Activated naive CD8-positive, alpha-beta T cell treated with anti-CD3 and anti-CD28 coated beads, Interleukin-2, amount 10 ng/mL, durations not matched to agents 7 days and 5 days (primary cell): ENCODE measurements around the gene HSD3B1. TPM values are rescaled to one million over a fixed set of nuclear protein-coding genes. Genes with fewer than 3 reads are reported as not detected.
"Not testable (repeated sequence)": the region's sequence is repeated elsewhere in the genome, so short reads cannot be mapped to it uniquely, and the experiment has no call there.

Experiments
- ATAC-seq: fragments of 150-1000 bp; cut with Tn5 transposase; one replicate; pipeline ENCODE4 v1.10.0; 2021; ENCODE audit warnings: low read depth, moderate library complexity
- POLR2A ChIA-PET: fragments of 350-600 bp; sonication (Branson Sonifier 250); formaldehyde crosslinking; loops from one replicate; lab custom pipeline; 2021; ENCODE audit warnings: antibody characterized with exemption; lab: Charles Lee
- DNase-seq: peaks from one replicate; pipeline ENCODE4 v3.0.0; 2021
- H3K27ac Mint-ChIP-seq: one replicate; pipeline ENCODE4 v1.8.0; 2022; ENCODE audit warnings: mild to moderate bottlenecking, mixed read lengths
- H3K27me3 Mint-ChIP-seq: one replicate; pipeline ENCODE4 v1.8.0; 2022; ENCODE audit warnings: mild to moderate bottlenecking, moderate library complexity, mixed read lengths
- H3K36me3 Mint-ChIP-seq: one replicate; pipeline ENCODE4 v1.8.0; 2021; ENCODE audit warnings: mild to moderate bottlenecking, mixed read lengths
- H3K4me1 Mint-ChIP-seq: one replicate; pipeline ENCODE4 v1.8.0; 2021; ENCODE audit warnings: mixed read lengths
- H3K4me3 Mint-ChIP-seq: one replicate; pipeline ENCODE4 v1.8.0; 2022; ENCODE audit warnings: mild to moderate bottlenecking, moderate library complexity, mixed read lengths
- H3K9me3 Mint-ChIP-seq: one replicate; pipeline ENCODE4 v1.8.0; 2021; ENCODE audit warnings: mixed read lengths
- total RNA-seq, 2 experiments: library from RNA; stranded (reverse); gene quantifications; one replicate each; pipeline ENCODE4 v1.2.3, GENCODE V29; 2021

HSD3B1 gene
- total RNA-seq, 2 experiments from 2014 or later = not detected

- not testable (repeated sequence) for H3K27ac Mint-ChIP-seq, H3K4me1 Mint-ChIP-seq, H3K36me3 Mint-ChIP-seq
Measured at GRCh38 chr1:119517667-119518066, 10.7 kb downstream of the HSD3B1 start.

GRCh38 chr1:119531606-119532323, 24.8 kb downstream of the HSD3B1 start:
- no peak for DNase-seq
- H3K9me3 Mint-ChIP-seq = peaks cover 2% of the 10 kb centered on the region
- H3K27ac Mint-ChIP-seq = no peak overlapping the region
- no peaks in the 10 kb centered on the region for H3K4me1 Mint-ChIP-seq
- H3K27me3 Mint-ChIP-seq = peaks cover 6% of the 10 kb centered on the region
- no peaks in the 10 kb centered on the region for H3K36me3 Mint-ChIP-seq
- H3K4me3 Mint-ChIP-seq = no peak overlapping the region
- no peak for ATAC-seq
- POLR2A ChIA-PET = no interaction called here

More at GRCh38 chr1:119517667-119518066, 10.7 kb downstream of the HSD3B1 start:
- ATAC-seq, DNase-seq, POLR2A ChIA-PET, H3K9me3 Mint-ChIP-seq, H3K4me3 Mint-ChIP-seq: not testable (repeated sequence)
- peaks cover 11% of the 10 kb centered on the region for H3K27me3 Mint-ChIP-seq

DNA sequence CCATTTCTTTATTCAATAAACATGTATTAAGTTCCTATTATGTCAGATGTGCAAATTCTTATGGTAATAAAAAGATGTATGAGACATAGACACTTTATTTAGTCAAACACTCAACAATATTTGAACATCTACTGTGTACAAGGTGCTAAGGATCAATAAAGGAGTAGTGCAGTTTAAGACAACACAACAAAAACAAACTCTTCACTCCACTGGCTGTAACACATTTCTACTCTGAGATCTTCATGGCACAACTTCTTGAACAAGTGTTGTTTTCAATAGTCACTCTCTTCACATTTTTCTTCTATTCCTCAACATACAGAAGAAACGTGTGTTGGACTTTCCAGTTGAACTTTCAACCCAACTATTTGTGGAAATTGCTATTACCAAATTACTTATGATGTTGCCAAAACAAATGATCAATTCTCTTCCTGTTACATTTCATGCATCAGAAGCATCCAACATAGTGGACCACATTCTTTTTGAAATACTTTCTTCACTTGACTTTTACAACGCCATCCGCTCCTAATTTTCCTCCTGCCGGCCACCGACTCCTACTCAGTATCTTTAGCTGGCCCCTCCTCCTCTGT, 25.4 kb downstream of the HSD3B1 start:
- H3K4me3 Mint-ChIP-seq = no peak overlapping the region
- H3K27ac Mint-ChIP-seq = no peak overlapping the region
- no peaks in the 10 kb centered on the region for H3K36me3 Mint-ChIP-seq
- DNase-seq (no peak), ATAC-seq (no peak)
- POLR2A ChIA-PET = no interaction called here
- peaks cover 2% of the 10 kb centered on the region for H3K9me3 Mint-ChIP-seq
- H3K4me1 Mint-ChIP-seq = no peaks in the 10 kb centered on the region
- H3K27me3 Mint-ChIP-seq = peaks cover 6% of the 10 kb centered on the region

GRCh38 chr1:119535381-119535780, 28.4 kb downstream of the HSD3B1 start:
- H3K9me3 Mint-ChIP-seq = peaks cover 2% of the 10 kb centered on the region
- H3K27me3 Mint-ChIP-seq = peaks cover 6% of the 10 kb centered on the region
- POLR2A ChIA-PET = no interaction called here
- H3K4me1 Mint-ChIP-seq = no peaks in the 10 kb centered on the region
- H3K36me3 Mint-ChIP-seq = no peaks in the 10 kb centered on the region
- no peak overlapping the region for H3K27ac Mint-ChIP-seq
- DNase-seq = no peak
- no peak for ATAC-seq
- no peak overlapping the region for H3K4me3 Mint-ChIP-seq

DNA sequence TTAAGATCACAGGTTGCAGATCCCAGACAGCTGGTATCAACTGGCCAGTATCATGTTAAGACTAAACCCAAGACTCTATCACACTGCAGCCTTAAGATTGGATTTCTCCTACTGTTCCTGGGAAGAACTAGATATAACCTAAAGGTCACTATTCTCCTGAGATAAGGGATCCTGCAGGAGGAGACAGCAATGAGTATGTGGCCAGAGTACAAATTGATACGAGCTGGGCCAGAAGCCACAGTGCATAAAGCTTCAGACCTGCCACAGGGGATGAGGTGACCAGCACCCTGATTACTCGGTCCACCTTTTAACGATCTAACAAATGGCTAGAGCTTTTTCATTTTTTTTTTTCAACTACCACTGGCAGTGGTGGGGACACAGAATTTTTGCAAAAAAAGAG, 31.0 kb downstream of the HSD3B1 start:
- no peak overlapping the region for H3K4me3 Mint-ChIP-seq
- POLR2A ChIA-PET = no interaction called here
- no peak for DNase-seq
- peaks cover 11% of the 10 kb centered on the region for H3K27me3 Mint-ChIP-seq
- no peaks in the 10 kb centered on the region for H3K9me3 Mint-ChIP-seq
- no peak overlapping the region for H3K27ac Mint-ChIP-seq
- H3K4me1 Mint-ChIP-seq = no peaks in the 10 kb centered on the region
- ATAC-seq = no peak
- no peaks in the 10 kb centered on the region for H3K36me3 Mint-ChIP-seq

- H3K27ac Mint-ChIP-seq = no peak overlapping the region
- no peaks in the 10 kb centered on the region for H3K9me3 Mint-ChIP-seq
- DNase-seq (no peak), ATAC-seq (no peak)
- POLR2A ChIA-PET = no interaction called here
- H3K36me3 Mint-ChIP-seq = no peaks in the 10 kb centered on the region
- H3K27me3 Mint-ChIP-seq = peaks cover 11% of the 10 kb centered on the region
- no peak overlapping the region for H3K4me3 Mint-ChIP-seq
- H3K4me1 Mint-ChIP-seq = no peaks in the 10 kb centered on the region
Measured at GRCh38 chr1:119539636-119540035, 32.6 kb downstream of the HSD3B1 start.

GRCh38 chr1:119541389-119541788, 34.4 kb downstream of the HSD3B1 start:
- POLR2A ChIA-PET = no interaction called here
- no peaks in the 10 kb centered on the region for H3K4me1 Mint-ChIP-seq
- H3K27ac Mint-ChIP-seq = no peak overlapping the region
- H3K4me3 Mint-ChIP-seq = no peak overlapping the region
- H3K27me3 Mint-ChIP-seq = peaks cover 11% of the 10 kb centered on the region
- ATAC-seq (no peak), DNase-seq (no peak)
- no peaks in the 10 kb centered on the region for H3K9me3 Mint-ChIP-seq
- no peaks in the 10 kb centered on the region for H3K36me3 Mint-ChIP-seq

- H3K27me3 Mint-ChIP-seq = peaks cover 14% of the 10 kb centered on the region
- POLR2A ChIA-PET = no interaction called here
- H3K27ac Mint-ChIP-seq = no peak overlapping the region
- no peaks in the 10 kb centered on the region for H3K4me1 Mint-ChIP-seq
- ATAC-seq = no peak
- DNase-seq = no peak
- no peaks in the 10 kb centered on the region for H3K9me3 Mint-ChIP-seq
- H3K36me3 Mint-ChIP-seq = no peaks in the 10 kb centered on the region
- no peak overlapping the region for H3K4me3 Mint-ChIP-seq
Measured at GRCh38 chr1:119542492-119542946, 35.5 kb downstream of the HSD3B1 start.

DNA sequence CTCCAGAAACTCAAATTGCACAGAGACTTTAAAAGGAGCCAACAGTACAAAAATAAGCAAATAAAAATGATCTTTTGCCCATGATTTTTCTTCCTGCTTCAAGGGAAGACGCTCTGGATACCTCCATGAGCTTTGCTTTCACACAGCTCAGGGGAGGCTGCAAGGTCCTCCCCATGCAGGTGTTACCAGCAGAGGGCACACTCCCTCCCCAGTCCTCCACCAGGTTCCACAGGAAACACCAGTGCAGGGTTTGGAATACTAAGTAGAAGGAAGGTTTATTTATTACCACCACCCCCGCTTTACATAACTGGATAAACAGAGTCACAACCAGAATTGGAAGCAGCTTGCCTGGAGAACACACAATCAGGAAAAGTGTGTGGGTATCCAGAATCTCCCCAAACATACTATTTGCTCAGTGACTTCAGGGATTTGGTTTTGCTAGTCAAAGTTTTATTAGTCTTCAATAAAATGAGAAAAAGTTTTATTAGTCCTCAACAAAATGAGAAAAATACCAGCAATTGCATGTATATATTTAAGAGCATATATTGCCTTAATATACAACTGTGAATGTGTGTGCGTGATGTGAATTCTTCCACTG, 37.3 kb downstream of the HSD3B1 start:
- Mint-ChIP-seq H3K36me3 (no peaks in the 10 kb centered on the region), H3K4me1 (no peaks in the 10 kb centered on the region), H3K27me3 (peaks cover 11% of the 10 kb centered on the region), H3K27ac (no peak overlapping the region), H3K4me3 (no peak overlapping the region), H3K9me3 (no peaks in the 10 kb centered on the region)
- no peak for DNase-seq
- ATAC-seq = no peak
- POLR2A ChIA-PET = no interaction called here

DNA sequence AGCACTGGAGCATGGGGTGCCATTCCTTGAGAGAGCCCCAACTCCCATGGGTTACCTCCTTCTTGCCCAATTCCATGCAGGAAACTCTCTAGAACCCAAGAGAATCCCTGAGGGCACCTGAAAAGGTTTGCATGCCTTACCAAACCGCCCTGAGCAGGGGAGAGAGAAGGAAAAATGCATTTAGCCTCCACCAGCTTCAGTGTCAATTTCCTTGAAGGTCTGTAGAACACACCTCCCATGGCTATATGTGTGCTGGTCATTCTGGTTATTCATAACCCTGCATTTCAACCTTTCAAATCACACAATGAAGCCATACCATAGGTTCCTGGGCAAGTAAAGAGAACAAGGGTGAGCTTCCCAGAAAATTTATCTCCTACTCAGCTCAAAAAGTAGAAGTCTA, 39.6 kb downstream of the HSD3B1 start:
- Mint-ChIP-seq H3K27ac (no peak overlapping the region), H3K4me3 (no peak overlapping the region), H3K36me3 (no peaks in the 10 kb centered on the region), H3K27me3 (peaks cover 10% of the 10 kb centered on the region), H3K9me3 (no peaks in the 10 kb centered on the region), H3K4me1 (no peaks in the 10 kb centered on the region)
- DNase-seq = no peak
- POLR2A ChIA-PET = no interaction called here
- ATAC-seq = no peak

DNA sequence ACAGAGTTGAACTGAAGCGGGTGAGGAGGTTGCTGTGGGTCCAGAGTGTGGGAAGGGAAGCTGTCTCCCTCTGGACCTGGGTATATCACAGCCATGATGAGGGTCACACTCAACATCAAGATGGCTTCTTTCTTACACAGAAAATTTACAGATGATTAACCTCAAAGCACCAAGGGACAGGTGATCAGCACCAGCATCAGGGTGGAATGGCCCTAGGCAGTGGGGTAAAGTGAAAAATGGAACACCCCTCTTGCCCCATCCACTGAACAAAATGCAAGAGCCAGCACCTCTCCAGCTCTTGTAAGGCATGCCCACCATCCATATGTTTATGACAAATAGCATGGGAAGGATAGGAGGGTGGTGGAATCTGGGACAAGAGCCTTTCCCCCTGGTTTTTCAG, 40.3 kb downstream of the HSD3B1 start:
- Mint-ChIP-seq H3K4me3 (no peak overlapping the region), H3K36me3 (no peaks in the 10 kb centered on the region)
- POLR2A ChIA-PET = no interaction called here

DNA sequence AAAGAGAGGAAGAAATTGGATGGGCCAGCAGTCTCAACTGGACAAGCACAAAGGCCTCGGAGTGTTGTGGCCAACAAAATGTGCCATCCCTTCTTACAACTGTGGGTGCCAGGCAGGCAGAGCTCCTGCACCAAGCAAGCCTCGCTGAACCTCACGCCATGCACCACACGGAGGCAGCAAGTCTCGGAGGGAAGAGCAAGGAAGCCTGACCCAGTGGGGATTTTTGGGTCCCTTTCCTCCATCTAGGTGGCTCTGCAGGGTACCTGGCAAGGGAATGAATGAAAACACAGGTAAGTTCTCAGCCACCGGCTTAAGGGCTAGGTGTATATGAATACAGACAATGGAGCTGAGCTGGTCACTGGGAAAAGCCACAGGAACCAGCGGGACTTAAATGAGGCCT, 40.8 kb downstream of the HSD3B1 start:
- Mint-ChIP-seq H3K4me3 (no peak overlapping the region), H3K27me3 (peaks cover 4% of the 10 kb centered on the region), H3K4me1 (no peaks in the 10 kb centered on the region), H3K9me3 (no peaks in the 10 kb centered on the region), H3K27ac (no peak overlapping the region), H3K36me3 (no peaks in the 10 kb centered on the region)
- ATAC-seq = no peak
- POLR2A ChIA-PET = no interaction called here
- no peak for DNase-seq

More for the DNA sequence above, 40.3 kb downstream of the HSD3B1 start:
- H3K9me3 Mint-ChIP-seq = no peaks in the 10 kb centered on the region
- no peak for DNase-seq
- H3K27me3 Mint-ChIP-seq = peaks cover 7% of the 10 kb centered on the region
- H3K4me1 Mint-ChIP-seq = no peaks in the 10 kb centered on the region
- ATAC-seq = no peak
- H3K27ac Mint-ChIP-seq = no peak overlapping the region

DNA sequence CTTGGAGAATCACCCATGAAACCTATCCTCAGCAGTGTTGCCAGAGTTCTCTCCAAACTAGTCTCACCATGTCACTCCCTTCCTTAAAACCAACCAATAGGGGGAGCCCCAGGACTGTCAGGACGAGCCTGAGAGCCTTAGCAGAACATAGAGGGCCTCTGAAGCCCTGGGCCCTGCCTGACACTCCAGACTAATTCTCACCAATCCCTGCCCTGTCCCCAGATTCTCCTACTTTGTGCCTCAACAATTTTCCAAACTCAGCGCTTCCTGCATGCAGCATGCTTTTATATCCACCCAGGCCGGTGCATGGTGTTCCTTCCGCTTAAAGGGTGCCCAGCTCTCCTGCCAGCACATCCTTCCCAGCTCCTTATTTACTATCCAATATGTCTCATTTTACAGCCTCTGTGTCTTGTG, 42.7 kb downstream of the HSD3B1 start:
- H3K36me3 Mint-ChIP-seq = no peaks in the 10 kb centered on the region
- DNase-seq = no peak
- H3K4me3 Mint-ChIP-seq = no peak overlapping the region
- POLR2A ChIA-PET = no interaction called here
- H3K4me1 Mint-ChIP-seq = no peaks in the 10 kb centered on the region
- H3K9me3 Mint-ChIP-seq = no peaks in the 10 kb centered on the region
- no peak for ATAC-seq
- H3K27me3 Mint-ChIP-seq = peaks cover 7% of the 10 kb centered on the region
- no peak overlapping the region for H3K27ac Mint-ChIP-seq

- Mint-ChIP-seq H3K27ac (no peak overlapping the region), H3K4me1 (no peaks in the 10 kb centered on the region), H3K9me3 (no peaks in the 10 kb centered on the region), H3K27me3 (peaks cover 7% of the 10 kb centered on the region), H3K36me3 (no peaks in the 10 kb centered on the region), H3K4me3 (no peak overlapping the region)
- ATAC-seq = no peak
- POLR2A ChIA-PET = no interaction called here
- no peak for DNase-seq
Measured at GRCh38 chr1:119550381-119550780, 43.4 kb downstream of the HSD3B1 start.
